Placental pericyte (primary cell): ENCODE measurements around the gene ACTC1. TPM values are rescaled to one million over a fixed set of nuclear protein-coding genes. Genes with fewer than 3 reads are reported as not detected.

Source experiments
- total RNA-seq: library from RNA; depleted of rRNA; stranded (reverse); fragments of >200 nt; gene quantifications from 2 replicates; pipeline ENCODE4 v1.2.3, GENCODE V29; 2012

The ACTC1 gene
- total RNA-seq, result under 0.01 and 1.4 TPM in 2 replicates

DNA sequence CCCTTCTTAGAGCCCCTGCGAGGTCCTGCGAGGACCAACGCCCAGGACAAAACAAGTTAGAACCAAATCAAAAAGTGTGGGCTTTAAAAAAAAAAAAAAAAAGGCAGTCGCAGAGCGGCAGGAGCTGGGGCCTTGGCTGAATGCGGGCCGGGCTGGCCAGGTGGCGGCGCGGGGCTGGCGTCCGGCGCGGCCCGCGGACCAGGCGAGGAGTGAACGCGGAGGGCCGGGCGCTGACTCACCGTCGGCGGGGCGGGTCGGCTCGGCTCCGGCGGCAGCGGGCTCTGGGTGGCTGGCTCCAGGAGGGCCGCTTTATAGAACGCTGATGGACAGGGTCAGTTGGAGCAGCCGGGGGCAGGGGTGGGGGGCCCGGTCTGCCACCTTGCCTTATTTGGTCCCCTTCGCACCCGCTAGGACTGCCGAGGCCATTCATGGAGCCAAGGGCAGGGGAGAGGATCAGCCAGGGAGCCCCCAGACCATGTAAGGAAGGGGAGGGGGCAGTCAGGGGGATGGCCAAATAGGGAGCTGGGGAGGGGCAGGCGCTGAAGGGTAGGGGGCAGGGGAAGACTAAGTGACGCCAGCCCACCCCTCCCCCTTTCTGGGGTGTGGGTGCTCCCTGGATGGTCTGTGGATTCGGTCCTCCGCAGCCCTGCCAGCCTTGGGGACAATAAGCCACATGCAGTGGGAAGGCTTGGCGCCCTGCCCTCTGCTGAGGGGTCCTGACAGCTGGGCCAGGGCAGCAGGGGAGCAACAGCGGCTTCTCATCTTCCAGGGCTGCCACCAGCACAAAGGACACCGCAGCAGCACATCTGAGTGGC is at the start of gene ACTC1:
Gene ACTC1, minus strand, starts transcription at position 283 of the 815 bp plus-strand sequence. CDS start 741 bp downstream, outside the sequence.

DNA sequence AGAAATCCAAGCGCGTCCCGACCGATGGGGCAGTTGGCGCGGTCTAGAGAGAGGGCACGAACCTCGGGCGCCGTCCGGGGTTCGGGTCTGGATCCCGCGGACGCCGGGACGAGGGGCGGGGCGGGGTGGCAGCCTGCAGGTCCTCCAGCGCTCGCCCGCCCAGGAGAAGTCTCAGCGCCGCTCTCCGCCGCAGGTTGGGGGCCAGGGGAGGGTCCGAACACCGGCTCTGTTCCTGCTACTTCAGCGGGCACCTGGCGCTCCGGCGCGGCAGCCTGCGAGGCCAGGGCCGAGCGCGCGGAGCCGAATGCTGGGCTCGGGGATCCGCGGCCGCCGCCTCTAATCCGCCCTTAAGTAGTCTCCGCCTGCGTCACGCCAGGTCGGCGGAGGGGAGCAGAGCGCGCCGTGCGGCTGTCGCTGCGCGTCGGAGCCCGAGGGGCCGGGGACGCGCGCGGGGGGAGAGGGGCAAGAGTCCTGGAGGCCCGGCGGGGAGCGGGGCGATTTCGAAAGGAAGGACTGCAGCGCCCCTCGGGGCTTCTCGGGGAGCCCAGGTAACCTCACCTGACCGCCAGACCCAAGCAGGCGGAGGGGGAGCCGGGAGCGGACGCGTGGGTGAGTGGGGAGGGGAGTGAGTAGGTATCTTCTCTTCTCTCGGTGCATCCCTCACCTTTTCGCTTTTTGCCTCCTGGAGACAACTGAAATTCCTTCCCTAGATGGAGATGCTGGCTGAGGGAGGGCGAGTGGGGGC is 40.5 kb downstream of the ACTC1 start, which contains the start of gene GJD2:
Gene GJD2, minus strand, starts transcription at position 325 of the 745 bp plus-strand sequence. CDS start 510 bp downstream, outside the sequence.

Other genes with a start within 250 kb of the ACTC1 start
- gene GOLGA8B, start 211.9 kb downstream of the ACTC1 start, total RNA-seq, result 24.5 and 39.2 TPM in 2 replicates
- not detected in 2 replicates for gene GJD2, start 40.6 kb downstream of the ACTC1 start, total RNA-seq
- 28.4 and 35.2 TPM in 2 replicates for gene AQR, start 174.2 kb upstream of the ACTC1 start, total RNA-seq
- gene ZNF770, start 192.7 kb upstream of the ACTC1 start, total RNA-seq, result 36.8 and 46.4 TPM in 2 replicates